Endothelial cell of umbilical vein (primary cell): Measurements from ENCODE around the gene TMEM266. TPM values are rescaled to one million over a fixed set of nuclear protein-coding genes. Genes with fewer than 3 reads are reported as not detected.

Source experiments
- BruUV-seq: library from RNA; stranded (reverse); fragments of 400-500 nt; replicated peaks from 2 replicates; lab custom pipeline; 2021; lab: Mats Ljungman, UMichigan
- CTCF ChIA-PET: fragments of 300-600, 350-600 bp; sonication (Branson Sonifier 250); formaldehyde crosslinking; loops from one replicate; lab custom pipeline; 2021; ENCODE audit warnings: antibody characterized with exemption, inconsistent platforms; lab: Charles Lee
- POLR2A ChIA-PET: fragments of 300-600, 350-600 bp; sonication (Branson Sonifier 250); formaldehyde crosslinking; loops from one replicate; lab custom pipeline; 2021; ENCODE audit warnings: antibody characterized with exemption, inconsistent platforms; lab: Charles Lee
- DNase-seq: peaks from one replicate; pipeline ENCODE4 v3.0.0-alpha.2; 2011; ENCODE audit warnings: low read depth, low spot score
- FAIRE-seq: peaks from 2 replicates; lab custom pipeline; 2011; peaks lifted over from hg19 to GRCh38; lab: Jason Lieb, UNC
- H2AFZ ChIP-seq: 2 replicates; pipeline ENCODE4 v1.6.0; 2012; ENCODE audit warnings: low read depth, low read length, control low read depth, inconsistent platforms
- H3K27ac ChIP-seq: 2 replicates; pipeline ENCODE4 v1.5.1; 2011; ENCODE audit warnings: low read depth, mild to moderate bottlenecking, control low read depth, low read length, moderate library complexity; ENCODE audit not compliant: insufficient read depth
- H3K27me3 ChIP-seq, 2 experiments: 2 replicates each; pipeline versions ENCODE4 v1.6.0 to v1.6.1; 2011; ENCODE audit warnings: low read length in 2 of 2, mixed read lengths in 1 of 2; ENCODE audit not compliant: control insufficient read depth in 2 of 2, insufficient read depth in 2 of 2
- H3K36me3 ChIP-seq, 2 experiments: 2 replicates in 1 of 2; 3 replicates in 1 of 2; pipeline ENCODE4 v1.5.1; 2011; ENCODE audit warnings: low read length in 2 of 2, mild to moderate bottlenecking in 1 of 2, moderate library complexity in 1 of 2; ENCODE audit not compliant: control insufficient read depth in 2 of 2, insufficient read depth in 2 of 2; ENCODE audit errors: extremely low read depth in 1 of 2
- H3K4me1 ChIP-seq: 3 replicates; pipeline ENCODE4 v1.5.1; 2011; ENCODE audit warnings: mild to moderate bottlenecking, low read length; ENCODE audit not compliant: control insufficient read depth, insufficient read depth; ENCODE audit errors: extremely low read depth
- H3K4me2 ChIP-seq: 2 replicates; pipeline ENCODE4 v1.6.1; 2011; ENCODE audit warnings: low read length, control low read depth, mixed read lengths; ENCODE audit not compliant: insufficient read depth
- H3K4me3 ChIP-seq, 3 experiments: fragments of 200-600 bp in 1 of 3; sonication (generic), shearing (Covaris generic) in 1 of 3; replicated peaks in 1 of 3; 2 replicates each; pipeline ENCODE4 v1.5.1; 2011 to 2016; ENCODE audit warnings: control low read depth in 3 of 3, low read length in 3 of 3, mild to moderate bottlenecking in 2 of 3, inconsistent platforms in 1 of 3, low read depth in 1 of 3, moderate library complexity in 1 of 3; ENCODE audit not compliant: insufficient read depth in 1 of 3
- H3K79me2 ChIP-seq: 2 replicates; pipeline ENCODE4 v1.6.0; 2012; ENCODE audit warnings: low read length, inconsistent platforms; ENCODE audit not compliant: control insufficient read depth, insufficient read depth
- H3K9ac ChIP-seq: replicated peaks from 2 replicates; pipeline ENCODE3; 2011; ENCODE audit warnings: low read length, control low read depth; ENCODE audit not compliant: insufficient read depth; ENCODE audit errors: extremely low read depth
- H3K9me1 ChIP-seq: replicated peaks from 3 replicates; pipeline ENCODE4 v1.6.0; 2011; ENCODE audit warnings: mild to moderate bottlenecking, low read length; ENCODE audit not compliant: control insufficient read depth, insufficient read depth; ENCODE audit errors: extremely low read depth
- H3K9me3 ChIP-seq: replicated peaks from 2 replicates; pipeline ENCODE4 v1.5.1; 2012; ENCODE audit warnings: low read length, inconsistent platforms; ENCODE audit not compliant: control insufficient read depth, insufficient read depth
- H4K20me1 ChIP-seq: replicated peaks from 2 replicates; pipeline ENCODE3; 2011; ENCODE audit warnings: mild to moderate bottlenecking, low read length; ENCODE audit not compliant: control insufficient read depth, insufficient read depth; ENCODE audit errors: extremely low read depth
- EZH2 ChIP-seq: IDR thresholded peaks from 2 replicates; pipeline ENCODE4 v1.6.1; 2012; ENCODE audit warnings: borderline replicate concordance, low read depth, mild to moderate bottlenecking, moderate library complexity, low read length, inconsistent platforms; ENCODE audit not compliant: severe bottlenecking
- FOS ChIP-seq: IDR thresholded peaks from 2 replicates; pipeline ENCODE4 v1.6.1; 2011; ENCODE audit warnings: mild to moderate bottlenecking, low read length, moderate library complexity, borderline replicate concordance; ENCODE audit not compliant: insufficient read depth
- GATA2 ChIP-seq: IDR thresholded peaks from 2 replicates; pipeline ENCODE4 v1.7.0; 2011; ENCODE audit warnings: low read depth, mild to moderate bottlenecking, moderate library complexity, mixed read lengths, low read length; ENCODE audit not compliant: insufficient read length, insufficient read depth
- JUN ChIP-seq: IDR thresholded peaks from 2 replicates; pipeline ENCODE4 v1.6.1; 2011; ENCODE audit warnings: borderline replicate concordance, low read depth; ENCODE audit not compliant: insufficient read length, insufficient read depth
- MYC ChIP-seq: IDR thresholded peaks from one replicate; pipeline ENCODE4 v1.6.1; 2011; ENCODE audit warnings: mild to moderate bottlenecking, low read depth, low read length
- POLR2A ChIP-seq: IDR thresholded peaks from 2 replicates; pipeline ENCODE4 v1.6.1; 2012; ENCODE audit warnings: low read depth, mild to moderate bottlenecking, control low read depth, low read length
- POLR2AphosphoS5 ChIP-seq: IDR thresholded peaks from 2 replicates; pipeline ENCODE4 v1.6.1; 2012; ENCODE audit warnings: low read depth, mild to moderate bottlenecking, control low read depth, low read length, moderate library complexity; ENCODE audit not compliant: insufficient read depth
- dilution Hi-C: fragments of 300-500 bp; cut with MboI; formaldehyde crosslinking; loops from one replicate; pipeline ENCODE4 v1.15.0; 2019; ENCODE audit warnings: low sequenced_read_pairs; ENCODE audit not compliant: extremely low pct_ligation_motif_present
- intact Hi-C: fragments of 100-400 bp; cut with micrococcal nuclease; formaldehyde crosslinking; loops from one replicate; pipeline ENCODE4 v1.10.0; 2022
- polyA plus RNA-seq, 4 experiments: library from polyadenylated mRNA; depleted of rRNA in 3 of 4; stranded (reverse) in 3 of 4; unstranded in 1 of 4; fragments of >200 nt; gene quantifications; 2 replicates each; pipeline versions ENCODE4 v1.2.1 to v1.2.3, GENCODE V29; 2011 to 2012; ENCODE audit warnings: missing spikeins in 1 of 4
- total RNA-seq: library from RNA; stranded (reverse); gene quantifications from 2 replicates; pipeline ENCODE4 v1.2.3, GENCODE V29; 2021
- TF ChIP-seq, protein P1 (sequence below): IDR thresholded peaks from 2 replicates; pipeline ENCODE4 v1.6.1; 2011; ENCODE audit not compliant: insufficient read depth, insufficient read length
- TF ChIP-seq, protein P2 (sequence below), 2 donors: IDR thresholded peaks; 1 replicate in 1 of 2; 2 replicates in 1 of 2; pipeline ENCODE4 v1.5.1; 2011; ENCODE audit warnings: low read length in 2 of 2, mild to moderate bottlenecking in 2 of 2, moderate library complexity in 2 of 2, control low read depth in 1 of 2, inconsistent platforms in 1 of 2, low read depth in 1 of 2; ENCODE audit not compliant: insufficient read depth in 1 of 2; ENCODE audit errors: extremely low read depth in 1 of 2

TMEM266 gene
- total and polyA plus RNA-seq, 2 donors (not counting 3 experiments of a cell fraction or from before 2014, with no cell fraction given): not detected

DNA sequence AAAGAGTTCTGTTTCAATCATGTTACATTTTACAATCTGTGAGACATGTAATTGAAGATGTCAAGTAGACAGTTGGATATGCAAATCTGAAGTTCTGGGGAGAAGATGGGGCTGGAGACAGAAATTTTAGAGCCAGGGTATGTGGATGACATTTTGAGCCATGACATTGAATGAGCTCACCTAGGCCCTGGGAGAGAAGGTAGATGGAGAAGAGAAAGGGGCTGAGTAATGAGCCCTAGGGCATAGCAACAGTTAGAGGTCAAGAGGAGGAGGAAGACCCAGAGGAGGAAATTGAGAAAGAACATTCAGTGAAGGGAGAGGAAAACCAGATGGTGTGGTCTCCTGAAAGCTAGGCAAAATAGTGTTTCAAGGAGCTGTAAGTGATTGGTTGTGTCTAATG is 15.3 kb downstream of the TMEM266 start:
- TF ChIP-seq MYC (no peak), FOS (no peak), JUN (no peak), POLR2A (no peak), EZH2 (no peak), POLR2AphosphoS5 (no peak), GATA2 (no peak)
- TF ChIP-seq, protein P1, sequence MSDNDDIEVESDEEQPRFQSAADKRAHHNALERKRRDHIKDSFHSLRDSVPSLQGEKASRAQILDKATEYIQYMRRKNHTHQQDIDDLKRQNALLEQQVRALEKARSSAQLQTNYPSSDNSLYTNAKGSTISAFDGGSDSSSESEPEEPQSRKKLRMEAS: no peak
- TF ChIP-seq, protein P2, sequence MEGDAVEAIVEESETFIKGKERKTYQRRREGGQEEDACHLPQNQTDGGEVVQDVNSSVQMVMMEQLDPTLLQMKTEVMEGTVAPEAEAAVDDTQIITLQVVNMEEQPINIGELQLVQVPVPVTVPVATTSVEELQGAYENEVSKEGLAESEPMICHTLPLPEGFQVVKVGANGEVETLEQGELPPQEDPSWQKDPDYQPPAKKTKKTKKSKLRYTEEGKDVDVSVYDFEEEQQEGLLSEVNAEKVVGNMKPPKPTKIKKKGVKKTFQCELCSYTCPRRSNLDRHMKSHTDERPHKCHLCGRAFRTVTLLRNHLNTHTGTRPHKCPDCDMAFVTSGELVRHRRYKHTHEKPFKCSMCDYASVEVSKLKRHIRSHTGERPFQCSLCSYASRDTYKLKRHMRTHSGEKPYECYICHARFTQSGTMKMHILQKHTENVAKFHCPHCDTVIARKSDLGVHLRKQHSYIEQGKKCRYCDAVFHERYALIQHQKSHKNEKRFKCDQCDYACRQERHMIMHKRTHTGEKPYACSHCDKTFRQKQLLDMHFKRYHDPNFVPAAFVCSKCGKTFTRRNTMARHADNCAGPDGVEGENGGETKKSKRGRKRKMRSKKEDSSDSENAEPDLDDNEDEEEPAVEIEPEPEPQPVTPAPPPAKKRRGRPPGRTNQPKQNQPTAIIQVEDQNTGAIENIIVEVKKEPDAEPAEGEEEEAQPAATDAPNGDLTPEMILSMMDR (IDR thresholded peaks at IDR 0.05; ENCODE audit: extremely low read depth in 1 of 2, insufficient read depth in 1 of 2, low read depth in 1 of 2, low read length in 2 of 2): no peak
- no peak overlapping the region for H3K27ac ChIP-seq
- H4K20me1 ChIP-seq: no peaks in the 10 kb centered on the region
- H3K27me3 ChIP-seq: peaks cover 5% of the 10 kb centered on the region in 2 experiments
- H3K36me3 ChIP-seq: no peaks in the 10 kb centered on the region
- DNase-seq (no peak), FAIRE-seq (no peak)
- dilution Hi-C loops: no loop called here
- H3K4me3 ChIP-seq: no peak overlapping the region
- H3K9ac ChIP-seq: no peak overlapping the region
- ChIA-PET POLR2A (no interaction called here), CTCF (interaction anchor here (1.4 kb wide), 1 partner anchor 16 kb away, joined by 5 read pairs; no protein-coding TSS in a partner anchor)
- H3K79me2 ChIP-seq: no peaks in the 10 kb centered on the region
- H3K9me3 ChIP-seq: no peaks in the 10 kb centered on the region
- intact Hi-C loops: no loop called here
- no TSS peak for BruUV-seq
- H3K9me1 ChIP-seq: no peaks in the 10 kb centered on the region
- no peak overlapping the region for H2AFZ ChIP-seq
- no peak overlapping the region for H3K4me2 ChIP-seq
- no peaks in the 10 kb centered on the region for H3K4me1 ChIP-seq
